Inflammatory macrophage treated with lipopolysaccharide for 4 hours (primary cell): Measurements from ENCODE around the gene GGTLC1.
"Not testable (repeated sequence)": the region's sequence is repeated elsewhere in the genome, so short reads cannot be mapped to it uniquely, and the experiment has no call there.

Source experiments
- DNase-seq: peaks from one replicate; pipeline ENCODE4 v3.0.0-alpha.2; 2020

The GGTLC1 gene

DNA sequence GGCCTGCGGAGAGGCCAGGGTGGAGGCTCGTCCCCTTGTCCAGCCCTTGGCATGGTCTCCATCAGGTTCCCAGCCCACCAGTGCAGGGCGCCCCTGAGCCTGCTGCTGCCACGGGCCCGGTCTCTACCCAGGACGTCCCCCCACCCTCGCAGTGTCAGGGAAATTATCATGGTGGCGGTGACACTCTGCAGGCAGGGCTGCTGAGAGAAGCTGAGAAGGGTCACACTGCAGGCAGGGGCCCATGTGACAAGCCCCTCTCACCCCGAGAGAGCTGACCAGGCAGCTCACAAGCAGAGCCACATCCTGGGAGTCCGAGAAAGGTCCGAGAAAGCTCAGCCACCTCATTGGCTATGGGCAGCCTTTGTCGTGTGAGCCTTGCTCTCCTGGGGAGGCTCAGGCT, 4.9 kb upstream of the GGTLC1 start:
- DNase-seq: not testable (repeated sequence)

DNA sequence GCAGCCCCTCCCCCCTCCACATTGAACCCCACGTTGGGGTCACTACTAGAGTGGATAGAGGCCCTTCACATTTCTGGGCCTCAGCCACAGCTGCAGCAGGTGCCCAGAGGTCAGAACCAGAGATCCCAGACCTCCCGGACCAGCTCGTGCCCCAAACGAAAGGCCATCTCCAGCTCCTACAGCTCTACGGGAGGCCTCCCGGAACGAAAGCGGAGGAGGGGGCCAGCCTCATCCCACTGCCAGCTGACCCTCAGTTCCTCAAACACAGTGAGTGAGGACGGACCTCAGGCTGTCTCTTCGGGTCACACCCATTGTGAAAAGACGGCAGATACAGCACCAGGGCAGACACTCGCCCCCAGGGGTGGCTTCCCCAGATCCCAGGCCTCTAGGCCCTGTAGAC, 1.7 kb upstream of the GGTLC1 start:
- not testable (repeated sequence) for DNase-seq

DNA sequence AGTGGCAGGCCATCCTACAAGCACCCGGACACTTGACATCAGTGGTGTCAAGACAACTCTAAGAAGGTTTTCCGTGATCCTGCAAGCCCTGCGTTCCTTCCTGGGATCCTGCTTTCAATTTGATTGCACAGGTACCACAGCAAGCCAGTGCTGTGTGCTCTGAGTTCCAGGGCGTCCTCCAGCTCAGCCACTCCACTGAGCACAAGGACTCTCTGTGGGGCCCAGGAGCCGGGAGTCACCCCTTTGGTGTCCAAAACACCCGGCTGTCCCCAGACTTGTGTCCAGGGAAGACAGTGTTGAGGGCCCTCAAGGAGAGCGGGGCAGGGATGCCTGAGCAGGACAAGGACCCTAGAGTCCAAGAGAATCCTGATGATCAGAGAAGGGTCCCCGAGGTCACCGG, 387 bp upstream of the GGTLC1 start:
- DNase-seq: not testable (repeated sequence)

DNA sequence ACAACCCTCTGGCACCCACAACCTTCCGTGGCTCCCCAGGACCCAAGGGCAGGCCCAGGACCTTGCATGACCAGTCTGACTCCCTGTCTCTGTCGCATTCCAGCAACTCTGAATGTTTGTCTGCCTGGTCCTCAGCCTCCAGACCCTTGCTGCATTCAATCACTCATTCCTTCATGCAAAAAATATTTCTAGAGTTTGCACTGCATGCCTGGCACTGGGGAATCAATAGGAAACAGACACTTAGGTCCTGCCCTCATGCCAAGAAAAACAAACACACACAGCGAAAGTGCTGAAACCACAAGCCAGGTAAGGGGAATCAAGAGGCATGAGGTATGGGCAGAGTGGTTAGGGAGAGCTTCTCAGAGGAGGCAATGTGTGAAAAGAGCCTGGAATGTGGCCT, 1.9 kb downstream of the GGTLC1 start:
- DNase-seq: not testable (repeated sequence)

DNA sequence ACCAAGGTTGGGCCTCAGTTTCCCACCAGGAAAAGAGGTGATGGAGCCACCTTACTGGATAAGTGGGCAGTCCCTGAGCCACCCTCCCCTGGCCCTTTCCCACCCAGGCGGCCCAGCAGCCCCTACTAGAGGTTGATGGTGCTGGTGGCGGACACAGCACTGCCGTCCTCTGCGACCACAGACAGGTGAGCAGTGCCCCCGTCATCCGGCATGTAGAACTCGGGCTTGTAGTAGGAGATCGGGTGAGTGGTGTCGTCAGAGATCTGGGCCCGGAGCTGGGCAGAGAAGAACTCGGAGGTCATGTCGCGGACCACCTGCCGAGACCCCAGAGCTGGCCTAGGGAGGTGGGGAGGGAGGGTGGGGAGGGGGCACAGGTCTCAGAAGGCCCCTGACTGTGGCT, 2.3 kb downstream of the GGTLC1 start:
- not testable (repeated sequence) for DNase-seq

DNA sequence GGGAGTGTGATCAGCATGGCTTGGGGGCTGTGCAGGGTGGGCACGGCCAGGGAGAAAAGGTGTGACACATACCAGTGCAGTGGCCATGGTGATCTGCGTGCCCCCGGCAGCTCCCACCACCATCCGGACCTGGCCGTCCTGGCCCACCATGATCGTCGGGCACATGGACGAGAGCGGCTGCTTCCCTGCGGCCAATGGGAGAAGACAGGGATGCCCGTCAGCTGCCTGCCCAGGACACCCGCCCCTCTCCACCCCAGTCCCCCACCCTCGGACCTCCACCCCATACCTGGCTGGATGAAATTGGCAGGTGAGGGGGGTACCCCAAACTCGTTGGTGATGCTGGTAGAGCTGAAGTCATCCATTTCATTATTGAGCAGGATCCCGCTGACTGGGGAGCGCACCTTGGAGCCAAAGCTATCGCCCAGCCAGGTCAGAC, 2.8 kb downstream of the GGTLC1 start:
- DNase-seq: not testable (repeated sequence)

DNA sequence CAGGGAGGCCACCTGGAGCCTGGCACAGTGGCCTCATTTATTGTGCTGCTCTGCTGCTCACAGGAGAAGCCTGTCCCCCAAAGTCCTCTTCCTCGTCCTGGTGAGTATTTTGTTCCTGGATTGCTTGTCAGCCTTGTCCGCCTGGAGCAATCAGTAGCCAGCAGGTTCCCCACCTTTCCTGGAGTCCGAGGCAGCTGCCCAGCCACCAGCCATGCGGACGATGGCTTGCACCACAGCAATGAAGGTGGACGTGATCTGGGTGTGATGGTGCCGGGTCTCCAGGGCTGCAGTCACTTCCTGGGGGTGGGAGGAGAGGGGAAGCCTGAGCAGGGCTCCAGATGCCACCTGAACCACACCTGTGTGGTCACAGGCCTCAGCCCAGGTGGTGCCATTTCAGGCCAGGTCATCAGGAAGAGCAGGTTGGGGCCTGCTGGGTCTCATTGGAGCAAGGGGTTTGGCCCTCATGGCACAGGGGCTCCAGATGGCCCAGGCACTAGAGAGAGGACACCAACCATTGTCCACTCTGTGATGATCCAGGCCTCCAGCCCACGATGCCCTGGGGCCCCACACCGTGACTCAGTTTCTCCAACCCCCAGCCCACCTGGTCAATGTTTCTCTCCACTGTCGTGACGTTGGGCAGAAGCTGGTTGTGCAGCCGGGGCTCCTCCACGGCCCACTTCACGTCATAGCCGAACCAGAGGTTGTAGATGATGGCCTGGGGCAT, 3.4 kb downstream of the GGTLC1 start:
- not testable (repeated sequence) for DNase-seq

DNA sequence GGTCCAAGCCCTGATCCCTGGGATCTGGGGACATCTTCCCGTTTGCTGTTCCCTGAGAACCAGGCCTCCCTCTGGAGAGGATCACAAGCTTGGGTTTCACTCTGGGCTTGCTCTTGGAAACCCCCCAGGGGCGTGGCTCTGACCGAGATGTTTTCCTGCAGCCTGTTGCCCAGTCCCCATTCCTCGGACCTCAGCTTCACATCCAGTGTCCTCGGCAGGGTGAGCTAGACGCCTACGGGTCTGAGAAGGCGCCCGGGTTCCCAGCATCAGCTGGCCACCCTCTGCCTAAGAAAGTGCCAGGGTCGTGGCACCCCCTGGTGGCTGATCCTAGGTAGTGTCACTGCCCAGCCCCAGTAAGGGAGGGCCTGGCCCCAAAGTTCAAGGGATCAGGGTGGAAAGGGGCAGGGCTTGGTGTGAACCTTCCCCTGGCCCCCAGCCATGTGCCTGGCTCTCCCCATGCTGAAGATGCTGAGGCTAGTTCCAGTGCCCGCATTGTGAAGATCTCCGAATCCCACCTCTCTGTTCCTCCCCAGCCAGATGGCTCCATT, 4.0 kb downstream of the GGTLC1 start:
- DNase-seq: not testable (repeated sequence)

DNA sequence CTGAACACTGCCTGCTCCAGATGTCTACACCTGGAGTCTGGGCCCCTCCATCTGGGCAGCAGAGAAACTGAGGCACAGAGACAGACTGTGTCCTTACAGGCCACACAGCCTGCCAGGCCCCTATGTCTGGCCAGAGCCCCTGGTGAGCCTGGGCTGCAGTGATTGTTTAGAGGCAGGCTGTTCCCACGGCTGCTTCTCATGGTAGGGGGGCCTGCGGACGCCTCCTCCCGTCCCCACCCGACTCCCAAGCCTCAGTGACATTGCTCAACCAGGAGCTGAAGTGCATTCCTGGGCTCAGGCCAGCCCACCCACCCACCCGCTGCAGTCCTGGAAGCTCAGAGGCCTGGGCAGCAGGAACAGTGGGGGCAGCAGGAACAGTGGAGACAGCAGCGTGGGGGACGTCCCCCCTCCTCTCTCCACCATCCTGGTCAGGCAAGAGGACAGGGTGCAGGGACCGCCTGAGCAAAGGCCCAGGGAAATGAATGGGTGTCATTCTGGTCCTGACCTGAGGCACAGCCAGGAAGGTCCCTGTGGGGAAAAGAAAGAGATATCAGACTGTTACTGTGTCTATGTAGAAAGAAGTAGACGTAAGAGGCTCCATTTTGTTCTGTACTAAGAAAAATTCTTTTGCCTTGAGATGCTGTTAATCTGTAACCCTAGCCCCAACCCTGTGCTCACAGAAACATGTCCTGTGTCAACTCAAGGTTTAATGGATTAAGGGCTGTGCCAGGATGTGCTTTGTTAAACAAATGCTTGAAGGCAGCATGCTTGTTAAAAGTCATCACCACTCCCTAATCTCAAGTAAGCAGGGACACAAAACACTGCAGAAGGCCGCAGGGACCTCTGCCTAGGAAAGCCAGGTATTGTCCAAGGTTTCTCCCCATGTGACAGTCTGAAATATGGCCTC, 6.2 kb downstream of the GGTLC1 start:
- not testable (repeated sequence) for DNase-seq

DNA sequence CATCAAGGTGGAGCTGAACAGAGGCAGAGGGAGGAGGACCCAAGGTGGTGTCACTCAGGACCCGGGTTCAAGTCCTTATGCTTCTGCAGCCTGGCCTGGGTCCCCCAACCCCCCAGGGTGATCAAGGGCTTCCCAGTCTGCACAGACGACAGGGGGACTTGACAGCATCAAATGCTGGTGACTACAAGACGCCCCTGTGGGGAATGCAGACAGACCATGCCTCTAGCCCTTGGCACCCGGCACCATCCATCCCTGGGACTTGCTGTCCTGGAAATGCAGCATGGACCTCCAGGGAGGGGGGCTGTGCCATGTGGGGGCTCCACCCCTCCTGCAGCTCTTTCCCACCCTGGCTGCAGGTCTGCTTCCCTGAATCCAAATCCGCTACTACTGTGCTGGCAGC, 7.1 kb downstream of the GGTLC1 start:
- not testable (repeated sequence) for DNase-seq

DNA sequence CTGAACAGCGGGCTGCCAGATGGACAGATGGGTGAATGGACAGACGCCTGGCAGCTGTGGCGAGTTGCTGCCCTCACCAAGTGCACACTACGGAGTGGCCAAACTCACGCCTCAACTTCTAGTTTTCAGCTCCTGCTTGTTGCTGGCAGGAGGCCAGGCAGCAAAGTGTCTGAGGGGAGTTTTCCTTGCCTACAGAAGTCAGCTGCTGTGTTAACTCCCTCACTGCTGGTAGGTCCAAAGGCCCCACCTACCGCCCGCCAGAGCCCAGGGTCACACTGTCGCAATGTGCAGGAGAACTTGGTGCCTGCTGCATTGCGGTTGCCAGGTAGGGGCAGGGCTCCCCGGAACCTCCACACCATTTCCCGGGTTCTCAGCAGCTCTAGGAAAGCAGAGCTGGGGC, 7.6 kb downstream of the GGTLC1 start:
- not testable (repeated sequence) for DNase-seq

DNA sequence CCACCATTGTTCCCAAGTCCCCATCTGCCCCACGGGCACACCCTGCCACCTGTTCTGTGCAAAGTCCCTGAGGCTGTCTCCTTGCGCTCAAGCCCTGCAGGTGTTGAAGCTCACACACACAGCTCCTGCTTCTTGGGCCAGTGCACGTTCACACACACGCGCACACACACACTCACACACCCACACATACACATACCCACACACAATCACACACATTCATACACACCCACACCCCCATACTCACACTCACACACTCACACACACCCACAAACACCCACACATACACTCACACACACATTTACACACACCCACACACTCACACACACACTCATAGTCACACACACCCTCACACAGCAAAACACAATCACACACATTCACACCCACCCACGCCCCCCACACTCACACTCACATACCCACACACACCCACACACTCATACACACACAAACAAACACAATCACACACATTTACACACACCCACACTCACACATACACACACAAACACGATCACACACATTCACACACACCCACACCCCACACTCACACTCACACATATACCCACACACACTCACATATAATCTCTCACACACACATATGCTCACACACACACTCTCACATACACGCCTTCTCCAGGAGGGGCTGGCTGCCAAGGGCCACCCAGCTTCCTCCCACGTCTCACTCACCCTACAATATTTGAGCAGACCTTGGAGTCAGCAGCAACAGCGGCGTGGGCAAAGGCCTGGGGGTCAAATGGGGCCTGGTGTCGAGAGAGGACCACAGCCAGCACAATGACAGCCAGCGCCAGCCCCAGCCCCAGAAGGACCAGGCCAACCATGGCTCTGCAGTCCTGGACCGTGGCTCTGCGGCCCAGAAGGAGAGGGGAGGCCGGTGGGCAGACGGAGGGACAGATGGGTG, 8.4 kb downstream of the GGTLC1 start:
- not testable (repeated sequence) for DNase-seq

DNA sequence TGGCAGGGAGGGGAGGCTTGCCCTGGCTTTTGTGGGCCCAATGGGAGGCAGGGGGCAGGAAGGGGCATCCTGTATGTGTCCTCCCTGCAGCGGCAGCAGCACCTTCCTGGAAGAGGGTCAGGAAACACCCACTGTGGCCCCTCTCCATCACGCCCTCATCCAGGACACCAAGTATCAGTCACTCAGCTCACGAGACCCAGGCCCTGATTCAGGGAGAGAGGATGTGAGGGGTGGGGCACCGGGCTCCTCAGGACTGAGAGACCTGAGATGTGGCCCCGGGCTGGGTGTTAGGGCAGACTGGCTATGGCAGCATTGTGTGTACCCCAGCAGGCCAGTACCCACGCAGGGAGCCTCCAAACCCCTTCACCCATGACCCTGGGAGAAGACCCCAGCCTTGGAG, 9.2 kb downstream of the GGTLC1 start:
- DNase-seq: not testable (repeated sequence)

DNA sequence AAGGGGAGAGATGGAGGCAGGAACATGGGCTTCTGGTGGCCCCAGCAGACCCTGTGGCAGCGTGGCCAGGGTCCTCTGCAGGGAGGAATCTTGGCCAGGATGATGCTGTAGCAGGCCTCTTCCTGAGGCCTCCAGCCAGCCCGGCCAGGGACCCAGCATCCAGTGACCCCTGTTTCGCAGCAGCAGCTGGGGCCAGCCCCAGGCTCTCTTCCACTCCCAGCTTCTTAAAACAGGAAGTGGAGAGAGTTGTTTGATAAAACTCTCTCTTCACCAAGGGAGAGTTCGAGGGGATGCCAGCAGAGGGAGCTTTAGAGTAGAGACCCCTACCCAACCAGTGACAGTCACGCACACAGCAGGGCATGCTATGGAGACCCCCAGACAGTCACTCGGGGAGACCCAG, 10.1 kb downstream of the GGTLC1 start:
- not testable (repeated sequence) for DNase-seq

DNA sequence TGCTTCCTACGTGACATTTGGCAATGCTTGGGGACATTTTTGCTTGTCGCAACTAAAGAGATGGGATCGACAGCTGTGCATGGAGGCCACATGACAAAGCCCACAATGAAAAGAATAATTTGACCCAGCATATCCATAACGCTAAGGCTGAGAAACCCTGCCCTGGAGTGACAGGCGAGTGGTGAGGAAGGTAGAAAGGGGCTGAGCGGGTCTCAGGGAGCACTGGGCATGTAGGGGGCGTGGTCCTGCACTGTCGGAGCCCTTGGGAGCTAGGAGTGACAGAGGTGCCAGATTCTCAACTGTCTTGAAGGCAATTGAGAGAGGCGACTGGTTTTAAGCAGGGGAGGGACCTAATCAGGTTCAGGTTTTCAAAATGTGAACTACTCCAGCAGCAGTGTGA, 13.6 kb downstream of the GGTLC1 start:
- DNase-seq: no peak

DNA sequence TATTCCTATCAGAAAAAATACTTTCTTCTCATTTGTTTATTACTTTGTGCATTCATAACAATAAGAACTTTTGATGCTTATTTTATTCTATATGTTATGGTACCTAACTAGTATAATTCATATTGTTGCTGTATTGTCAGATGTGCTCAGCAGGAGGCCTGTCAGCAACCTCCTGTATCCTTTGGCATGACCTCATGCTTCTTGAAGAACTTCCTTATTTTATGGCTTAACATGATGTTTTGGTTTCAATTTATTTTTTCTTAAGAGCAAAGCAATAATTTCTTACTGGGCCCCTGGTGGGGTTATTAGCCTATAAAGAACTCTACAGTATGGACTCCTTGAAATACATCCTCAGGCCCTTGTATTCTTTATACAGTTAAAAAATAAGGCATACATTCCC, 17.3 kb downstream of the GGTLC1 start:
- DNase-seq: peak; percentile 18

DNA sequence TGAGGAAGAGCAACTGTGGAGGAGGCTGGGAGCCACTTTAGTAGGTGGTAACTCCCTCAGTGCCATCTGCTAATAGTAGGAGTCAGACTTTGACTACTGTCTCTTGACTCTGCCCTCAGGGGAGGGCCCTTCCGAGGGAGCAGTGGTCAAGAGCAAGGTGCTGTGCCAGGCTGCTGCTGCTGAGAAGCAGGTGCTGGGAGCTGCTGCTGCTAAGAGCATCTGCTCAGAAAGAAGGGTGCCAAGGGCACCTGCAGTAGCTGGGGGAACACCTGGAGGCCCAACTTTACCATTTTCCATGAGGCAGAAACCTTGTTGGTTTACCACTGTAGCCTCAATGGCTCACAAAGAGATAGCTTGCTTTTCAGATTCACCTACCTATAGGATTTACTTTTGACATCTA, 18.5 kb downstream of the GGTLC1 start:
- no peak for DNase-seq

DNA sequence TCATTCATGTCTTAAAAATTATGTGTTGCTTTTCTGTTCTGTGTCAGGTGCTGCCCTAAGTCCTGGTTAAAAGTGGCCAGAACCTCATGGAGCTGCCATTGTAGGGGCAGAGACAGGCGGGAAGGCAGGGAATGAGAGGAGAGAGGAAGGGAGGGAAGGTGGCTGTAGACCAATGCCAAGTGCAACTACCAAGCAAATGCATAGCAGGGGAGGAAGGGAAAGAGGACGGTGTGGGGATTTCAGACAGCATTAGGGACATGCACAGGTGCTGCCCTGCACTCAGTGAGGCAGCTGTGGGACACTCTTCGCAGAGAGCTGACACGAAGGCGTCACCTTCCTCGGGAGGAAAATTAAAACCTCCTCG, 21.0 kb downstream of the GGTLC1 start:
- no peak for DNase-seq

DNA sequence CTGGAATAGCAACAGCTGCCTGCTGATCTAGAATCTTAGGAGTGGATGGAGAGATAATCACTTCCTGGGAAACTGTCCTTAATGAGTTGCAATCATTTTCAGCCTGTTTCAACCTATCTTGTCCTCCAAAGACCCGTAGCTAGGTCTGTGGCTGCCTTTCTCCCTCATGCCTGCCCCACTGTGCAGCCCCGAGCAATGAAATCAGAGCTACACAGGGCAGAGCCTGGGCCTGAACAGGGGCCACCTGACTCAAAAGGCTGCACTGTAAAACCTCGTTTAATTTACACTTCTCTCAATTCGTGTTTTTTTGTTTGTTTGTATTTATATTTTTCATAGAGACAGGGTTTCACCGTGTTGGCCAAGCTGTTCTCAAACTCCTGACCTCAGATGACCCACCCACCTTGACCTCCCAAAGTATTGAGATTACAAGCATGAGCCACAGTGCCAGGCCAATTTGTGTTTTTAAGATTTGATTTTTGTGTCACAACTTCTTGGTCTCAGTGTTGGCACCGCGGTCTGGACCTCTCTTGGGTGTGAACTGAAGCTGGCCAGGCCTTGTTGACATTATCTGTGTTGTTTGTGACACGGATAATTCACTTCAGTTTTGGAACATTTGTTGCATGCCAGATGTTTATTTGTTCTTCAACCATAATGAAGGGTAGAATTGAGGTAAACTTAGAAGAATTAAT, 21.5 kb downstream of the GGTLC1 start:
- DNase-seq: no peak

DNA sequence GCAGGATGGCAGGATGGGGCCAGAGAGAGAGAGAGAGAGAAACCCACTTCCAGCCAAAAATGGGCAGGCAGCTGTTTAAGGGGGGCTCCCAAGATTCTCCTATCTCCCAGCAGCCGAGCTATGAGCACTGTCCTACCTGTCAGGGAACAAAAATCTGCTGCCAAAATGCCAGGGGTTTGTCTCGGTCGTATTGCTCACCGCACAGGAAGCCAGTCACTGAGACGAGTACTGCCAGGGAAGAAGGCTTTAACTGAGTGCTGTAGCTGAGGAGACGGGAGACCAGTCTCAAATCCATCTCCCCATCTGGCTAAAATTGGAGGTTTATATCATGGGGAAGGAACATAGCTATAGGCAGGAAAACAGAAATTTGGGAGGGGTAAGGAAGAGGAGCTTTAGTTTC, 22.3 kb downstream of the GGTLC1 start:
- no peak for DNase-seq

DNA sequence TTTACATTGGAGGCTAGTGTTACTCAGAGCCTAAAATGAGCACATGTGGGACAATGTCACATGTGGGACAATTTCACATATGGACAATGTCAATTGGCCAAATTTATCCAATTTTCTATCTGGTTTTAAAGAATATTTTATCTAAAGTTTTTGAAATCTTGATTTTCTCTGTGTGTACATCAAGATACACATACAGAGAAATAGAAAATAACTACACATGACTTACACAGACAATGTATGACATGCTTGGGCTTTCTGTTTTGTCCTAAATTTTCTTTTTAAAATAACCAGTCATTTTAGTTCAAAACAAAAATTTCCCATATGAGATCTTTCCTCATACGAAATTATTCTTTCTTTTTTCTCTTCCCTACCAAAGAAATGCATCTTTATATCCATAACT, 24.6 kb downstream of the GGTLC1 start:
- DNase-seq: no peak

DNA sequence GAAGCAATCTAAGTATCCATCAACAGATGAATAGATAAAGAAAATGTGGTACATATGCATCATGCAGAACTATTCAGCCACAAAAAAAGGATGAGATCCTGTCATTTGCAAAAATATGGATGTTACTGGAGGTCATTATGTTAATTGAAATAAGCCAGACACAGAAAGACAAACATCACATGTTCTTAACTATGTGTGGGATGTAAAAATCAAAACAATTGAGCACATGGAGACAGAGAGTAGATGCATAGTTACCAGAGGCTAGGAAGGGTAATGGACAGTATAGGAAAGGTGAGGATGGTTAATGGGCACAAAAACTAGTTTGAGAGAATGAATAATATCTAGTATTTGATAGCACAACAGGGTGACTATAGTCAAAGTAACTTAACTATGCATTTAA, 26.3 kb downstream of the GGTLC1 start:
- DNase-seq: no peak
